ENCODE results near the gene CEP97. TPM values are rescaled to one million over a fixed set of nuclear protein-coding genes. Genes with fewer than 3 reads are reported as not detected.
A peak's percentile ranks its signal among the peaks of the same experiment; 100 is the strongest.

The CEP97 gene
- total RNA-seq, 2 donors from 2014 or later: 4.7 to 20.1 TPM

DNA sequence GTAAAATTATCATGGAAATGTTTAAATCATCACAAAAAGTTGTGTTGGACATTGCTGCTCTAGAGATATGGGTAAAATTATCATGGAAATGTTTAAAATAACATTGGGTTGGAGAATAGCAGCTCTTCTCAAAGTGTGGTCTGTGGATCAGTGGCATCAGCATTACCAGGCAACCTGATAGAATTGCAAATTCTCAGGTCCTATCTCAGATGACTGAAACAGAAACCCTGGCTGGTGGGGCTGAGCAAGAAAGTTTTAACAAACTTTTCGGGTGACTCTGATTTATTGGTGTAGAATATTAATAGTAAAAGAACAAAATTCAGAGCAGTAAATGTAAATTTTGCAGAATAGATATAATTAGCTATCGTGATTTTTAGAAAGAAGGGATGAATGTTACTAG lies 83.5 kb downstream of the CEP97 start:
- no peaks in the 10 kb centered on the region for H3K9me3 ChIP-seq
- no peaks in the 10 kb centered on the region for H3K36me3 ChIP-seq
- TF ChIP-seq, protein P1, sequence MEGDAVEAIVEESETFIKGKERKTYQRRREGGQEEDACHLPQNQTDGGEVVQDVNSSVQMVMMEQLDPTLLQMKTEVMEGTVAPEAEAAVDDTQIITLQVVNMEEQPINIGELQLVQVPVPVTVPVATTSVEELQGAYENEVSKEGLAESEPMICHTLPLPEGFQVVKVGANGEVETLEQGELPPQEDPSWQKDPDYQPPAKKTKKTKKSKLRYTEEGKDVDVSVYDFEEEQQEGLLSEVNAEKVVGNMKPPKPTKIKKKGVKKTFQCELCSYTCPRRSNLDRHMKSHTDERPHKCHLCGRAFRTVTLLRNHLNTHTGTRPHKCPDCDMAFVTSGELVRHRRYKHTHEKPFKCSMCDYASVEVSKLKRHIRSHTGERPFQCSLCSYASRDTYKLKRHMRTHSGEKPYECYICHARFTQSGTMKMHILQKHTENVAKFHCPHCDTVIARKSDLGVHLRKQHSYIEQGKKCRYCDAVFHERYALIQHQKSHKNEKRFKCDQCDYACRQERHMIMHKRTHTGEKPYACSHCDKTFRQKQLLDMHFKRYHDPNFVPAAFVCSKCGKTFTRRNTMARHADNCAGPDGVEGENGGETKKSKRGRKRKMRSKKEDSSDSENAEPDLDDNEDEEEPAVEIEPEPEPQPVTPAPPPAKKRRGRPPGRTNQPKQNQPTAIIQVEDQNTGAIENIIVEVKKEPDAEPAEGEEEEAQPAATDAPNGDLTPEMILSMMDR (IDR thresholded peaks at IDR 0.05): no peak
- no peak overlapping the region for H3K4me3 ChIP-seq
- no peak overlapping the region for H3K27ac ChIP-seq
- peaks cover 6 to 22% of the 10 kb centered on the region in 2 donors for H3K4me1 ChIP-seq (ENCODE audit: control insufficient read depth in 1 of 2, low read depth in 2 of 2)
- ATAC-seq (ENCODE audit: insufficient number of reproducible peaks, low FRiP score, low read depth): no peak
- DNase-seq (ENCODE audit: low spot score): no peak
- no peaks in the 10 kb centered on the region for H3K27me3 ChIP-seq (replicated peaks; ENCODE audit: insufficient read depth)

DNA sequence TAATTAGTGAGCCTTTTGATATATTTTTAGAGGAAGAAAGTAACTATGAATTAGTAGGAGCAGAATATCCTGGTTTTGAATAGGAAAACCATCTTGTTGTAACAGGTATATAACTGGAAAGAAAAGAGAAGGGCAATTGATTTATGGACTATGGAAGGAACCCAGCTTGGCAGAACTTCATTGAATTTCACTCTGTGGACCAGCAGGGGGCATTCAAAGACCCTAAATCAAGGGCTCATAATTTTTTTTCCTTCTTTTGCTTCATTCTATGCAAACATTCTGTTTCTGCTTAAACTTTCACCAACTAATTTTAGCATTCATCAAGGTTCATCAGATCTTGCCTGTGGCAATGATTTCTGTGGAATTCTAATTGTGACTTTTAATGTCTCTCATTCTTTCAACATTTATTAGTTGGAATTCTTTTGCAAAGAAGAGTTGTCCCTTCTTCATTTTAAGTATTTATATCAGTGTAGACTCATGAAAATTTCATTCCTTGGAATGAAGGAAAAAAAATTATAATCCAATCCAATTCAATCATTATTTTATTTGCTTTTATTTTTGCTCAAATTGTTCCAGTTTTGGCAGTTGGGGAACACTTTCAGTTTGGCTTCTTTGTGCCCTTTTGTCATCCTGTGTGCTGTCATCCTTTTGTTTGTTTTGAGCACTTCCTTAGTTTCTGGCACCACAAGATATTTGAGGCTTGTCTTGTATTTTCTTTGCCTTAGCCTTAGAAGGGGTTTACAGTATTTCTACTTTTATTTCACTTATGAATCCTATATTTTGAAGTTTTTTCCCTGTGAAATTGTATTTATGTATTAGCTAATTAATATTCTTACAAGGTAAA lies 85.0 kb downstream of the CEP97 start:
- no peaks in the 10 kb centered on the region for H3K36me3 ChIP-seq
- H3K4me1 ChIP-seq (ENCODE audit: control insufficient read depth in 1 of 2, low read depth in 2 of 2): peaks cover 6 to 22% of the 10 kb centered on the region in 2 donors
- no peak for DNase-seq (ENCODE audit: low spot score)
- H3K9me3 ChIP-seq: no peaks in the 10 kb centered on the region
- ATAC-seq (ENCODE audit: insufficient number of reproducible peaks, low FRiP score, low read depth): peak; percentile 44
- H3K4me3 ChIP-seq: no peak overlapping the region
- no peaks in the 10 kb centered on the region for H3K27me3 ChIP-seq (replicated peaks; ENCODE audit: insufficient read depth)
- TF ChIP-seq, protein P1 (IDR thresholded peaks at IDR 0.05): peak; percentile 67
- H3K27ac ChIP-seq: no peak overlapping the region

DNA sequence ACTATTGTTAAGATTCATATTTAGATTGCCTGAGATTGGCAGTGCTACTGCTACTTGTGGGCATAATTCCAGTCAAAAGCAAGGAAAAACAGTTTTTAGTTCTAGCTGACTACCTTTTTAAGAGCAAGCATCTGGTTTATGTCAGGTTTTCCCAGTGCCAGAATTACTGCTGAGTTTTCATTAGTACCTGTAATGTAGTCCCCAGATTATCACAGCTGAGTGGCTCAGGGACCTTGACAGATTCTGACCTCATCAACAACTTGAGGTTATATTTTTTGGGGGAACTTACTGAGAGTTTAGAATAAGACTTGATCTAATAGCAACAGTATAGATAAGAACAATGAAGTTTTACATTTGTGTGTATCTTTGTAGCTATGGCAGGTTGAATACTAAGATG lies 85.6 kb downstream of the CEP97 start:
- ATAC-seq (ENCODE audit: insufficient number of reproducible peaks, low FRiP score, low read depth): no peak
- Histone ChIP-seq H3K36me3 (no peaks in the 10 kb centered on the region), H3K9me3 (no peaks in the 10 kb centered on the region), H3K4me3 (no peak overlapping the region), H3K4me1 (ENCODE audit: control insufficient read depth in 1 of 2, low read depth in 2 of 2) (peaks cover 6 to 22% of the 10 kb centered on the region in 2 donors), H3K27me3 (replicated peaks; ENCODE audit: insufficient read depth) (no peaks in the 10 kb centered on the region), H3K27ac (no peak overlapping the region)
- TF ChIP-seq, protein P1 (IDR thresholded peaks at IDR 0.05): no peak
- no peak for DNase-seq (ENCODE audit: low spot score)

DNA sequence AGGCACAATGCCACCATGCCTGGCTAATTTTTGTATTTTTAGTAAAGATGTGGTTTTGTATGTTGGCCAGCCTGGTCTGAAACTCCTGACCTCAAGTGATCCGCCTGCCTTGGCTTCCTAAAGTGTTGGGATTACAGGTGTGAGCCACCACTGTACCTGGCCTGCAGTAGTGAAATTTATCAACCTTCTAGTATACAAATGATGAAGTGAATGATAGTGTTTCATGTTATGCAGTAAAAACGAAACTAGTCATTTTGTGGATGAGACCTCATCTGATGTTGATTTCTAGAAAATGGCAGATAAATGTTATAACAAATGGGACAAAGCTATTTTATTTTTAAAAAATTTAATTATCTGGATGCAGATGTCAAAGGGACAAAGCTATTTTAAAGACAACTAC lies 87.5 kb downstream of the CEP97 start:
- no peak overlapping the region for H3K4me3 ChIP-seq
- ATAC-seq (ENCODE audit: insufficient number of reproducible peaks, low FRiP score, low read depth) (no peak), DNase-seq (ENCODE audit: low spot score) (no peak)
- H3K36me3 ChIP-seq: no peaks in the 10 kb centered on the region
- H3K27ac ChIP-seq: no peak overlapping the region
- TF ChIP-seq, protein P1 (IDR thresholded peaks at IDR 0.05): no peak
- H3K27me3 ChIP-seq (replicated peaks; ENCODE audit: insufficient read depth): no peaks in the 10 kb centered on the region
- peaks cover 6 to 13% of the 10 kb centered on the region in 2 donors for H3K4me1 ChIP-seq (ENCODE audit: control insufficient read depth in 1 of 2, low read depth in 2 of 2)
- H3K9me3 ChIP-seq: no peaks in the 10 kb centered on the region

DNA sequence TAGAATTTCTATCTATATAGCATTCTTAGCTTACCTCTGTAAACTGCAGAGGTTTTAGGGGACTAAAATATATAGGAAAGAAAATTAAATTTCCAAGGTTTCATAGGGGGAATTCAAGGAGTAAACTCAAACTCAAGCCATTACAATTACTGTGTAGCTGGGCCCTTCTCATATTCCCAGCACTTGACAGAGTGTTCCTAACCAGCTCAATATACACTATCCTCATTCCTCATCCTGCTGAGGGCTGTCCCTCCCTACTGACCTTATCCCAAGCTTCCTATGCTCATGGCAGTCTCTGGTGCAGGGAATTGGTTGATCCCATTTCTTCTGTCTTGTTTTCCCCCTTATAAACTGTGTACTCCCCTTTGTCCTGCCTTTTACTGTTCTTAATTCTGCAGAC lies 88.5 kb downstream of the CEP97 start:
- Histone ChIP-seq H3K4me1 (ENCODE audit: control insufficient read depth in 1 of 2, low read depth in 2 of 2) (peaks cover 6 to 13% of the 10 kb centered on the region in 2 donors), H3K27ac (no peak overlapping the region), H3K9me3 (no peaks in the 10 kb centered on the region), H3K27me3 (replicated peaks; ENCODE audit: insufficient read depth) (no peaks in the 10 kb centered on the region), H3K36me3 (no peaks in the 10 kb centered on the region), H3K4me3 (no peak overlapping the region)
- ATAC-seq (ENCODE audit: insufficient number of reproducible peaks, low FRiP score, low read depth): no peak
- TF ChIP-seq, protein P1 (IDR thresholded peaks at IDR 0.05): no peak
- no peak for DNase-seq (ENCODE audit: low spot score)

Measured in thoracic aorta (tissue), 2 donors.